ENCODE results near the gene FAM111B. TPM values are rescaled to one million over a fixed set of nuclear protein-coding genes. Genes with fewer than 3 reads are reported as not detected.

Gene FAM111B, protein sequence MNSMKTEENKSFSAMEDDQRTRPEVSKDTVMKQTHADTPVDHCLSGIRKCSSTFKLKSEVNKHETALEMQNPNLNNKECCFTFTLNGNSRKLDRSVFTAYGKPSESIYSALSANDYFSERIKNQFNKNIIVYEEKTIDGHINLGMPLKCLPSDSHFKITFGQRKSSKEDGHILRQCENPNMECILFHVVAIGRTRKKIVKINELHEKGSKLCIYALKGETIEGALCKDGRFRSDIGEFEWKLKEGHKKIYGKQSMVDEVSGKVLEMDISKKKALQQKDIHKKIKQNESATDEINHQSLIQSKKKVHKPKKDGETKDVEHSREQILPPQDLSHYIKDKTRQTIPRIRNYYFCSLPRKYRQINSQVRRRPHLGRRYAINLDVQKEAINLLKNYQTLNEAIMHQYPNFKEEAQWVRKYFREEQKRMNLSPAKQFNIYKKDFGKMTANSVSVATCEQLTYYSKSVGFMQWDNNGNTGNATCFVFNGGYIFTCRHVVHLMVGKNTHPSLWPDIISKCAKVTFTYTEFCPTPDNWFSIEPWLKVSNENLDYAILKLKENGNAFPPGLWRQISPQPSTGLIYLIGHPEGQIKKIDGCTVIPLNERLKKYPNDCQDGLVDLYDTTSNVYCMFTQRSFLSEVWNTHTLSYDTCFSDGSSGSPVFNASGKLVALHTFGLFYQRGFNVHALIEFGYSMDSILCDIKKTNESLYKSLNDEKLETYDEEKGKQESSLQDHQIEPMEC
- 7.2 TPM for total RNA-seq

DNA sequence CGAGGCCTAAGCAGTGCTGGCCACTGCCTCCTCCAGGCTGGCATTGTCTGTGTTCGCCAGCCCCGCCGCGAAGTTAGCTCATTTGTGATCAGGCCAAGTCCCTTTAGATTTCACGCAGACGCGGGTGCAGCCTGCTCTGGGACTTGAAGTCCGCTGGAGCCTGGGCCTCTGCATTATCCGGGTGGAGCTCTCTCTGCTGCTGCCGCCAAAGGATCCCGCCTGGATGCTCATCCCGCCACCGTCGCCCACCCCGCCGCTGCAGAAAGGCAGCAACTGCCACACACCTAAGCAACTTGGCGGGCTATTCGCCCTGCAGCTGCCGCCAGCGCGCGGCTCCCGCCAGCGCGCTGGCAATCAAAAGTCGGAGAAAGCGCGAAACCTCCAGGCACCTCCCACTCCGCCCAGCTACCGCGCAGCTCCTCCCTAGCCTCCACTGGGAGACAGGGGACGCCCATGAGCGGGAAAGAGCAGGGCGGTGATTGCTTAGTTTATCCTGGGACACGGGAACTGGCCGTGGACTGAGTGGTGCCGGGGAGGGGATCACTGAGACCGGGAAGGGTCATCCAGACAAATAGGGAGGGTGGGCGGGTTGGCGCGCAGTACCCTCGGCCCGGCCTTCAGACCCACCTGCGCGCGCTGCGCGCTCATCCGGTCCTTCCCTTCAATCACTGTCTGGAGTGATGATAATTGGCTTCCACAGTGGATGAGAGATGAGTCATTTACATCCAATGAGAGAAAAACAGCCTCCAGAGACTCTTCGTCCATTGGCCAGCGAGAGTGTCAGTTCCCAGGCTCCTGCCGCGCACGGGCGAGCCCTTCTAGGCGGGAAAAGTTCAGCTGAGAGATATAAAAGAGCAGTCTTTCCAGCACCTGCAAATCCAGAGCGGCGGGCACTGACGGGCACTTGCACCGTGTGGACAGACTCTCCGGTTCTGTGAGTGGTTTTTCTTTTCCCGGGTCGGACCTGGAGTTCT lies at the start of gene FAM111B:
FAM111B (plus strand) TSS at position 875 of the 974 bp plus-strand sequence. CDS start 2,389 bp downstream, outside the sequence.

DNA sequence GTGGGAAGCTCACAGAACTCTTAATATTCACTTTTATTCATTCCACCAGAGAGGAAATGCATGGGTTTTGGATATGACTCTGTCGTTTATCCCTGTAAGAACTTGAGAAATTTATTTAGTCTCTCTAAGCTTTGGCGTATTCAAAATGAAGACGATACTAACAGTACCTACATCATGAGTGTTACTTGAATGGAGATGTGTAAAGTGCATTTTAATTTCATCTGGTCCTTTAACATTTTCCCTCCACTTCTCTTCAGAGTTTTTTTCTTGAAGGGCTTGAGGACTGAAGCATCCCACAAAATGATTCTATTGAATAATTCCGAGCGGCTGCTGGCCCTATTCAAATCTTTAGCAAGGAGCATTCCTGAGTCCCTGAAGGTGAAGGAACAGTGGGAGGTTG lies 21.0 kb upstream of the FAM111B start, which contains the start of gene GLYATL1B:
GLYATL1B (plus strand) TSS at position 301 of the 400 bp plus-strand sequence; CDS start at position 301, 0 bp downstream.

DNA sequence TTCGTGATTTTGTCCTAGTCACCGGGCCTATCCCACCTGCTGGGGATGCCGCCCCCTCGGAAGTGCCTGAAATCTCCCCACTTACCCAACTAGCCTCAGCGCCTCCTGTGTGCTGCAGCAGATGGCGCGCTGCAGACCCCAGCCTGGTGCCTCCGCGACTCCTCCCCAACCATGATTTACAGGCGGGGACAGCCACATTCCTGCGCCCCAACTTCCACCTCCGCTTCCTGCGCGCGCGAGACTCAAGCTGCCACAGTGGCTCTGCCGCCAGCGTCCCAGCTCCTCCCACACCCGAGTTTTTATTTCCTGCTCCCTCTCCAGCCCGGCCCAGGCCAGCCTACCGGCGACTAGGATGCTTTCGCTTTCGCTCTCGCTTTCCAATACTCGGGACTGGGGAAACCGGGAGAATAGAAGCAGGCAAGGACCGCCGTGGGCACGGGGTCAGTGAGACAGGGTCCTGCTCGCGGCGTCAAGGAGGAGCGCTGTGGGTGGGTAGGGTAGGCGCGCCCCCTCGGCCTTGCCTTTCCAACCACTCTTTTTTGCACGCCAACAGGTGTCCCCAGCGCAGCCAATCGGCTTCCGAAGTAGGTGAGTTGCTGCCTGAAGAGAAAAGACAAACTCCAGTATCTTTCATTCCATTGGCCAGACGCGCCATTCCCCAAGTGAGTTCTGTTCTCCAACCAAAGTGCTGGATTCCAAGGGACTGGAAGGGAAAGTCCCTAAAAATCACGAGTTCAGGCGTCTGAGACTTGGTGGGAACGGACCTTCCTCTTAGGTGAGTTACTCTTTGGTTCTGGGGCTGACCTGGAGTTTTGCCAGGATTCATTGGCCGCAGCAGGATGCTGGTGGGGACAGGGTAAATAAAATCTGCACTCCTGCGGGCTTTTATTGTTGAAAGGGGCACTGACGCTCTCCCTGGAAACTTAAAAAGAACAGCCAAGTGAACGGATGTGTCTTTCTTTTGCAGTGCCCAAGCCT lies 35.8 kb downstream of the FAM111B start, which contains the start of gene FAM111A:
FAM111A (plus strand) TSS at position 327 of the 978 bp plus-strand sequence. CDS start 6,017 bp downstream, outside the sequence.

DNA sequence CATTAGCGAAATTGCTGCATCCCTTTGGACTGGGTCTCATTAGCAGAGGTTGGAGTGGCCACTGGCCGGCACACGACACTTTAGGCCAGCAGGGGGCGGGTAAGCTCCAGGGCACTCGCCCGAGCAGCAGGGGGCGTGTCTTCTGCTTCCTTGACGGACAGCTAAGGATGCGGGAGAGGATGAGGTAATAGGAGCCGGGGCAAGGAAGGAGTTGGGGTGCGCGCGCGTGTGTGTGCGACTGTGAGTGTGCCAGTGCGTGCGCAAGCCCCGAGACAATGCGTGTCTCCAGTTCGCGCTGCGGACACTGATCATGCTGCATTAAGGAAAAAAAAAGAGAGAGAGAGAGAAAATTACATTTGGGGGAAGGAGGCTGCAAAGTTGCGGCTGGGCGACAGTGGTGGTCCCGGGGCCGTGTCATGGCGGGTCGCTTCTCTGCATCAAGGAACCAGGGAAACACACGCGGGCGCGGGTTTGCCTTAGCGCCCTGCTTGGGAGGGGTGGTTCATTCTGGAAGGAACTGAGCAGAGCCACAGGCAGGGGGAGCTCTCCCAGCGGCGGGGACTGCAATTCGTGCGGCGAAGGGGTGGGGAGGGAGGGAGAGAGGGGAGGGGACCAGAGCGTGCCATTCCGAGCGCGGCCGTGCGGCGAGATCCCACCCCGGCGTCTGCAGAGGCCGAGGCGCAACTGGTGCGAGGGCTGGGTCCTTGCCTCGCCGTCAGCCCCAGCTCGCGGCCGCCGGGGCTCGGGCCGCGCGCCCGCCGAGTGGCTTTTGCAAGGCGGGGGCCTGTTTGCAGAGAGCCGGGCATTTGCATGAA lies 64.7 kb downstream of the FAM111B start, which contains the start of gene DTX4:
DTX4 (plus strand) TSS at position 625 of the 815 bp plus-strand sequence. CDS start 464 bp downstream, outside the sequence.

Other genes with a start within 250 kb of the FAM111B start
- gene GLYATL1, start 167.7 kb upstream of the FAM111B start, total RNA-seq, result 3.5 TPM
- gene GLYATL1B, start 20.9 kb upstream of the FAM111B start, total RNA-seq, result not detected
- 15.7 TPM for gene FAM111A, start 35.6 kb downstream of the FAM111B start, total RNA-seq
- gene DTX4, start 64.9 kb downstream of the FAM111B start, total RNA-seq, result 52.4 TPM
- gene MPEG1, start 105.7 kb downstream of the FAM111B start, total RNA-seq, result 3.0 TPM